Esophagus muscularis mucosa (tissue), 4 donors: ENCODE measurements around the gene VWA5B2.

ENCODE experiments used
- CTCF ChIP-seq, 3 experiments: fragments of 200-600 bp in 2 of 3; fragments of 450-650 bp in 1 of 3; sonication (generic) in 2 of 3; IDR thresholded peaks; one replicate each; pipeline ENCODE4 v1.5.1; 2017 to 2019; ENCODE audit warnings: antibody characterized with exemption in 3 of 3, mild to moderate bottlenecking in 2 of 3, moderate library complexity in 1 of 3
- EP300 ChIP-seq: sonication (generic); formaldehyde crosslinking; IDR thresholded peaks from one replicate; pipeline ENCODE4 v1.6.1; 2017; ENCODE audit warnings: antibody characterized with exemption
- POLR2A ChIP-seq: fragments of 450-650 bp; IDR thresholded peaks from one replicate; pipeline ENCODE4 v1.6.1; 2017; ENCODE audit warnings: antibody characterized with exemption, moderate library complexity, mild to moderate bottlenecking, low read depth
- POLR2AphosphoS5 ChIP-seq, 2 donors: sonication (generic); formaldehyde crosslinking; IDR thresholded peaks; one replicate each; pipeline ENCODE4 v1.6.1; 2017; ENCODE audit warnings: antibody characterized with exemption in 2 of 2

- TF ChIP-seq POLR2A (no peak), CTCF (IDR thresholded peaks at IDR 0.05) (no peak), EP300 (no peak), POLR2AphosphoS5 (IDR thresholded peaks at IDR 0.05) (no peak)
These were observed 8.9 kb downstream of the VWA5B2 start for GRCh38 chr3:184238246-184238818.
